HG02759 (cell line): Measurements from ENCODE around the gene TMEM25.
"Not testable (repeated sequence)": the region's sequence is repeated elsewhere in the genome, so short reads cannot be mapped to it uniquely, and the experiment has no call there.

Source experiments
- ATAC-seq: cut with Tn5 transposase; IDR thresholded peaks from one replicate; pipeline ENCODE4 v1.9.1; 2021; ENCODE audit warnings: mild to moderate bottlenecking, moderate library complexity; ENCODE audit not compliant: unreplicated experiment

Gene TMEM25

DNA sequence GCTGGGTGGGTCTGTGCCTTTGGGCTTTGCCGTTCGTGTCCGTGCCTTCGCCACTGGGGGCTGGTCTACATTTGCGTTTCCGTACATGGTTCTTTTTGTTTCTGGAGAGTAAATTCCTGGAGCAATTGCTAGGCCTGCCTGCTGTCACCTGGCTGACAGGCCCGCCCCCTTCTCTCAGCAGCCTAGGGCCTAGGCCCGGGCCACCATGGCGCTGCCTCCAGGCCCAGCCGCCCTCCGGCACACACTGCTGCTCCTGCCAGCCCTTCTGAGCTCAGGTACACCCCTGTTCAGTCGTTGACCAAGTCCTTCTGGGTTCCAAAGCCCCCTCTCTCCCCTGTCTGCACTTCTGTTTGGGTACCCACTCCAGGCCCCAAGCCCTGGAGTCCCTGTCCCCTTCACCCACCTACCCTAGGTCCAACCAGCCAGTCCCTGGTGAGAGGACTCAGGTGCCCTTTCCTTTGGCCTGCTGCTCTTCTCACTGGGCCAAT, 649 bp downstream of the TMEM25 start:
- ATAC-seq = no peak

DNA sequence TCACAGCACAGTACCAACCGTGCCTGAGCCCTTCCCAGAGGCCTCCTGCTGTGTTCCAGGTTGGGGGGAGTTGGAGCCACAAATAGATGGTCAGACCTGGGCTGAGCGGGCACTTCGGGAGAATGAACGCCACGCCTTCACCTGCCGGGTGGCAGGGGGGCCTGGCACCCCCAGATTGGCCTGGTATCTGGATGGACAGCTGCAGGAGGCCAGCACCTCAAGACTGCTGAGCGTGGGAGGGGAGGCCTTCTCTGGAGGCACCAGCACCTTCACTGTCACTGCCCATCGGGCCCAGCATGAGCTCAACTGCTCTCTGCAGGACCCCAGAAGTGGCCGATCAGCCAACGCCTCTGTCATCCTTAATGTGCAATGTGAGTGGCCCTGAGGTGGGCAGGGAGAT, 1.1 kb downstream of the TMEM25 start:
- ATAC-seq = no peak

DNA sequence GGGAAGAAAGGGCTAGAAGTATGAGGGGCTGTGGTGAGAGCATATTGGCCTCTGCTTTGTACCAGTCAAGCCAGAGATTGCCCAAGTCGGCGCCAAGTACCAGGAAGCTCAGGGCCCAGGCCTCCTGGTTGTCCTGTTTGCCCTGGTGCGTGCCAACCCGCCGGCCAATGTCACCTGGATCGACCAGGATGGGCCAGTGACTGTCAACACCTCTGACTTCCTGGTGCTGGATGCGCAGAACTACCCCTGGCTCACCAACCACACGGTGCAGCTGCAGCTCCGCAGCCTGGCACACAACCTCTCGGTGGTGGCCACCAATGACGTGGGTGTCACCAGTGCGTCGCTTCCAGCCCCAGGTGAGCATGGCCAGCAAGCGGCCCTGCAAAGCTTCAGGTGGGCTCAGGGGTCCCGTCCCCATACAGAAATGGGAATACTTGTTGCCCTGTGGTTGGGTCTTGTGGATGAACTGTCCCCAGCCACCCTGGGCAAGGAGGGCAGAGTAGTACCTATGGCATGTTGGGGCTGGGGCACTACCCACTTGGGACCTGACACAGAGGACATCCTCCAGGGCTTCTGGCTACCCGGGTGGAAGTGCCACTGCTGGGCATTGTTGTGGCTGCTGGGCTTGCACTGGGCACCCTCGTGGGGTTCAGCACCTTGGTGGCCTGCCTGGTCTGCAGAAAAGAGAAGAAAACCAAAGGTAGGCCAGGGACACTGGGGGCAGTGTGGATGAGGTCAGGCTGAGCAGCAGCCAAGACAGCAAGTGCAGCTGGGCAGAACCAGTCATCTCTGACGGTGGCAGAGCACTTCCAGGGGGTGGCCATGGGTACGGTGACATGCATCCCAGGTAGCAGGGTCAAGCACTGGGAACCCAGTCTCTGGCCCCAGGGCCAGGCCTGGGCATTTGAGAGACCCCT, 2.1 kb downstream of the TMEM25 start:
- ATAC-seq = no peak

DNA sequence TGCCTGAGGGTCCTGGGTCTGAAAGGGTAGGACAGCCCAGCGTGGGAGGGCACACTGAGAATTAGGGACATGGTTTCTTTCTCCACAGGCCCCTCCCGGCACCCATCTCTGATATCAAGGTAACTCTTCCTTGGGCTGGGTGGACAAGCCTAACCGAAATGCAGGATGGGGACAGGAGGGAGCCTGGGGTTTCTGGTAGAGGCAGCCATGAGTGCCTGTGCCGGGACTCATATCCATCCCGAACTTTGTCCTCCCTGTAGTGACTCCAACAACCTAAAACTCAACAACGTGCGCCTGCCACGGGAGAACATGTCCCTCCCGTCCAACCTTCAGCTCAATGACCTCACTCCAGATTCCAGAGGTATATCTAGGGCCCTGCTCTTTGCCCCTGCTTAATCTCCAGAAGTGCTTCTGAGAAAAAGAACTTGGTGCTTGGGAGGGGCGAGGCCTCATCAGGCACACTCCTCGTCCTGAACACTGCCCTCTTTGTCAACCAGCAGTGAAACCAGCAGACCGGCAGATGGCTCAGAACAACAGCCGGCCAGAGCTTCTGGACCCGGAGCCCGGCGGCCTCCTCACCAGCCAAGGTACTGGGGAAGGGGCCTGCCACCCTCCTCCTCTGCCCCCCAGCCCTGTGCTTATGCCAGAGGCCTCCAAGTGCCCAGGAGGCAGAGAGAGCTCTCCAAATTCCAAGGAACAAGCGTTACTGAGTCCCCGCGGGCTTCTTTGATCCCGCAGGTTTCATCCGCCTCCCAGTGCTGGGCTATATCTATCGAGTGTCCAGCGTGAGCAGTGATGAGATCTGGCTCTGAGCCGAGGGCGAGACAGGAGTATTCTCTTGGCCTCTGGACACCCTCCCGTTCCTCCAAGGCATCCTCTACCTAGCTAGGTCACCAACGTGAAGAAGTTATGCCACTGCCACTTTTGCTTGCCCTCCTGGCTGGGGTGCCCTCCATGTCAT, 3.1 kb downstream of the TMEM25 start:
- ATAC-seq = no peak

DNA sequence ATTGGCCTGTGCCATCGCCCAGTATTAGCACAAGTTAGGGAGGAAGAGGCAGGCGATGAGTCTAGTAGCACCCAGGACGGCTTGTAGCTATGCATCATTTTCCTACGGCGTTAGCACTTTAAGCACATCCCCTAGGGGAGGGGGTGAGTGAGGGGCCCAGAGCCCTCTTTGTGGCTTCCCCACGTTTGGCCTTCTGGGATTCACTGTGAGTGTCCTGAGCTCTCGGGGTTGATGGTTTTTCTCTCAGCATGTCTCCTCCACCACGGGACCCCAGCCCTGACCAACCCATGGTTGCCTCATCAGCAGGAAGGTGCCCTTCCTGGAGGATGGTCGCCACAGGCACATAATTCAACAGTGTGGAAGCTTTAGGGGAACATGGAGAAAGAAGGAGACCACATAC, 4.3 kb downstream of the TMEM25 start:
- no peak for ATAC-seq

DNA sequence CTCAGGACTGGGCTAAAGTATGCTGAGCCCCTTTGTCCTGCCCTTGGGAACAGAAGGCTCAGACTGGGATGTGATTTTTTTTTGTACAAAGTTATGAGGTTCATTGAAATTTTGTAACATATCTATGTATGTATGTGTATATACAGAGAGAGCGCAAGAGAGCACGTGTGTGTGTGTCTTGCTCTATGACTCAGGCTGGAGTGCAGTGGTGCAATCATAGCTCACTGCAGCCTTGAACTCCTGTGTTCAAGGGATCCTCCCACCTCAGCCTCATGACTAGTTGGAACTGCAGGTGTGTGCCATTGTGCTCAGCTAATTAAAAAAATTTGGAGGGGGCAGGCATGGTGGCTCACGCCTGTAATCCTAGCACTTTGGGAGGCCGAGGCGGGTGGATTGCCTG, 5.7 kb downstream of the TMEM25 start:
- no peak for ATAC-seq

DNA sequence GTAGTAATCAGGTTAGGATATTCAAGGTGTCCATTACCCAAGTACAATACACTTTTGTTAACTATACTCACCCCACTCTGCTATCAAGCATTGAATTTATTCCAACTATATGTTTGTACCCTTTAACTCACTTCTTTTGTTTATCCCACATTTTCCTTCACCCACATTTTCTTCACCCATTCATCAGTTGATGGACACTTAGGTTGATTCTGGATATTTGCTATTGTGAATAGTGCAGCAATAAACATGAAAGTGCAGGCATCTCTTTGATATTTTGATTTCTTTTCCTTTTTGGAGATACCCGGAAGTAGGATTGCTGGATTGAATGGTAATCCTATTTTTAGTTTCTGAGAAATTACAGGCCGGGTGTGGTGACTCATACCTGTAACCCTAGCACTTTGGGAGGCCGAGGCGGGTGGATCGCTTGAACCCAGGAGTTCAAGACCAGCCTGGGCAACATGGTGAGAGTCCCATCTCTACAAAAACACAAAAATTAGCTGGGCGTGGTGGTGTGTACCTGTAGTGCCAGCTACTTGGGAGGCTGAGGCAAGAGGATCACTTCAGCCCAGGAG, 6.5 kb downstream of the TMEM25 start:
- no peak for ATAC-seq

DNA sequence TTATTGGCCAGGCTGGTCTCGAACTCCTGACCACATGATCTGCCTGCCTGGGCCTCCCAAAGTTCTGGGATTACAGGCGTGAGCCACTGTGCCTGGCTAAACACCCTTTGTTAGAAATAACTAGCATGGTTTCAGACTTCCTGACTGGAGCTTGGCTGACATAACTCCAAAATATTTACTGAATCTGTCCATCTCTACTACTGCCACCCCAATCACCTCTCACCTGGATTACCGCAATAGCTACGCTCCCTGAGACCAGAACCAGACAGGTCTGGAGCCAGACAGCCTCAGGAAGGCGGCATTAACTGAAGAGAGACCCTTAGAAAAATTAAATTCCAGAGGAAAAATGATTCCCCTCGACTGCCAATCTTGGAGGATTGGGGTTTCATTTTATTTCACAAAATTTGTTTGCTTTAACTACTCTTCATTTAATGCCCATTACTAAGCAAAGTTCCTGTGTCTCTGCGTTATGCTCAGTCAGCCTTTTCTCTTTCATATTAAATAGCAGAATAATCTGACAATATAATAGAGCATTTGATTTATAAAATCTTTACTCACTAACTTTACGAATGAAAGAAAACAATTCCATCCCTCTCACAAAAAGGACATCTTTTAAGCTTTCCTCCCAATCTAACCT, 13.1 kb downstream of the TMEM25 start:
- ATAC-seq = no peak

DNA sequence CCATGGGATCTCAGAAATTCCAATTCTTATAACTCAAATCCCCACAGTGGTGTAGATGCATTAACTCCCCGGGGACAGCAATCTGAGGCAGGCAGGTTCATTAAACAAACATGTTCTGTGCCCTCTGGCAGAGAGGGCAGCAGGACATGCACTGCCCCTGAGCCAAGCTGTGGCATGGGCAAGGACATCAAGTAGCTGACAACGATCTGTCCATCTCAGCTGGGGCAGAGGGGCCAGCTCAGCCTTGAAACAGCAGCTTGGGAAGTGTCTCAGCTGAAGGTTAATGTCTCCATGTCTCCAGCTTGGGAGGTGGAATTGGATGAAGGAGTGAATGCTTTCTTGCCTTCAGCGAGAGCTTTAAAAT, 13.6 kb downstream of the TMEM25 start:
- ATAC-seq = no peak

DNA sequence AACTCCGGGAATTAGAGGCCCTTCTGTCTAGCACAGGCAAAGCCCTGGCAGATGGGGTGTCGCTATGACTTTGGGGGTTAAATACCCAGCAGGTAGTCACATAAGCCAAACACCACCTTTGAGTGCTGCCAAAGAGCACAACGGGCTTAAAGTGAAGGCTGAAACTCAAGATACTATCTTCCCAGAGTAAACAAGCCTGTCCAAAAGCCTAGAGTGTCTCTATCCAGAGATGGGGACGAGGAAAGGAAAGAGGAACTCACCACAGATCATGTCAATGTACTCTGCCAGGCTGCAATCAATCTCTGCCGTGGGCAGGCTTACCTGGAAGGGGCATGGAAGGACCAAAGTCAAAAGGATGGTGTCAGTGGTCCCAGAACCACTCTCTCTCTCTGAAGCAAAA, 14.5 kb downstream of the TMEM25 start:
- no peak for ATAC-seq

DNA sequence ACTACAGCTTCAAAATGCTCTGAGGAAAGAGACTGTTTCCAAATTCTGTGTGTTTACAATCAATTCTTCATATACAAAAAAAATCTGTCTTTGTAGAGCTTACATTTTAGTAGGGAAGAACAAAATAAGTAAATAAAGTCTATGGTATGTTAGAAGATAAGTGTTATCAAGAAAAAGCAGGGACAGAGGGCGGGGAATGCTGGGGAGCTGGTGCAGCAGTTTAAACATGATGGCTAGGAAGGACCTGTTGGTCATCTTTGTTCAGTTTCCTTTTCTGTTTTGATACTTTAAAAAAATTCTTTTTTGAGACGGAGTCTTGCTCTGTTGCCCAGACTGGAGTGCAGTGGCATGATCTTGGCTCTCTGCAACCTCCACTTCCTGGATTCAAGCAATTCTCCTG, 16.1 kb downstream of the TMEM25 start:
- ATAC-seq = no peak

DNA sequence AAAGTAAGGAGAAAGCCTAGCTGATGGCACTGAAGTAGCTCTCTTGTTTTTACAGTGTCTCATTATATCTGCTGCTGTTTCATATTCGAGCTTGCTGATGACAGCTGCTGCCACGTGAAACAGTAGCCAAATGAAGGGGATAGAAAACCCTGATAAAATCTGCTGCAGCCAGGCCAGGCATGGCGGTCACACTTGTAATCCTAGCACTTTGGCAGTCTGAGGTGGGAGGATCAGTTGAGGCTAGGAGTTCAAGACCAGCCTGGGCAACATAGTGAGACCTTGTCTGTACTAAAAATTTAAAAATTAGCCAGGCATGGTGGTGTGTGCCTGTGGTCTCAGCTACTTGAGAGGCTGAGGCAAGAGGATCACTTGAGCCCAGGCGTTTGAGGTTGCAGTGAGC, 21.3 kb downstream of the TMEM25 start:
- no peak for ATAC-seq

DNA sequence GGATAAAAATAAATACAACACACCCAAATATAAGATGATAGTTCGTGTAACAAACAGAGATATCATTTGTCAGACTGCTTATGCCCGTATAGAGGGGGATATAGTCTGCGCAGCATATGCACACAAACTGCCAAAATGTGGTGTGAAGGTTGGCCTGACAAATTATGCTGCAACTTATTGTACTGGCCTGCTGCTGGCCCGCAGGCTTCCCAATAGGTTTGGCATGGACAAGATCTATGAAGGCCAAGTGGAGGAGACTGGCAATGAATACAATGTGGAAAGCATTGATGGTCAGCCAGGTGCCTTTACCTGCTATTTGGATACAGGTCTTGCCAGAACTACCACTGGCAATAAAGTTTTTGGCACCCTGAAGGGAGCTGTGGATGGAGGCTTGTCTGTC, 29.8 kb downstream of the TMEM25 start:
- no peak for ATAC-seq

DNA sequence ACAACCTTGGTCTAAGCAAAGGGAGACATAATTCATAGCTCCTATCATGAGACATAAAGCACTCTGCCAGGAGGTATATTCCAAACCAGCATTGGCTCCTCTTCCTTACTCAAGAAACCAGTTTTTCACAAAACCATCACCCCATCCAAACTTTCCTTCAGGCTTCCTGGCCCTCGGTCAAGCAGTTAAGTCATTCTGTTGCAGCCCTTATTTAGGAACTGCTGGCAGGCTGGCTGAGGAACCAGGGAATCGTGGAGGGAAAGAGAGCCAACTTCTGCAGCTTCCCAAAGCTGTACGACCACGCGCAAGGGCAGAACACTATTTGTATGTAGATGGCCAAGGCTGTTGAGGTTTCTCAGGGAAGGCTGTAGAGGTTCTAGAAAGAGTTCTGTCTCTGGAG, 34.1 kb downstream of the TMEM25 start:
- ATAC-seq = no peak

DNA sequence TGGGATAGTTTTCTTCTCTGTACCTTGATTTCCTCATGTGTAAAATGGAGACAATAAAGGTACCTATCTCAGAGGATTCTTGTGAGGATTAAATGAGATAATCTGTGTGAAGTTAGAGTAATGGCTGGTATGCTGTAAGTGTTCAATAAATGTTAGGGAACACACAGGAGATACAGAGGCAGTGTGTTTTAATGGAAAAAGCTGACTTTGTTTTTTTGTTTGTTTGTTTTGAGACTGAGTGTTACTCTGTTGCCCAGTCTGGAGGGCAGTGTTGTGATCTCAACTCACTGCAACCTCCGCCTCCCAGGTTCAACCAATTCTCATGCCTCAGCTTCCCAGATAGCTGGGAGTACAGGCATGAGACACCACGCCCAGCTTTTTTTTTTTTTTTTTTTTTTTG, 38.7 kb downstream of the TMEM25 start:
- ATAC-seq = no peak

DNA sequence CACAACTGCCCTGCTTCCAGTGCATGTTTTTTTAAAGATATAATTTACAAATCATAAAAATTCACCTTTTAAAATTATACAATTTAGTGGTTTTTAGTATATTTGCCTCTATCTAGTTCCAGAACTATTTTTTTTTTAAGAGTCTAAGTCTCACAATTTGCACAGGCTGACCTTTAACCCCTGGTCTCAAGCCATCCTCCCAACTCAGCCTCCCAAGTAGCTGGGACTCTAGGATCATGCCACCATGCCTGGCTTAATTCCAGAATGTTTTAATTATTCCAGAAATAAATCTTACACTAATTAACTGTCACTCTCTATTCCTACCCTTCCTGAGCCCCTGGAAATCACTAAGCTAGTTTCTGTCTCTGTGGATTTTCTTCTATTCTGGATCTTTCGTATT, 39.8 kb downstream of the TMEM25 start:
- no peak for ATAC-seq

DNA sequence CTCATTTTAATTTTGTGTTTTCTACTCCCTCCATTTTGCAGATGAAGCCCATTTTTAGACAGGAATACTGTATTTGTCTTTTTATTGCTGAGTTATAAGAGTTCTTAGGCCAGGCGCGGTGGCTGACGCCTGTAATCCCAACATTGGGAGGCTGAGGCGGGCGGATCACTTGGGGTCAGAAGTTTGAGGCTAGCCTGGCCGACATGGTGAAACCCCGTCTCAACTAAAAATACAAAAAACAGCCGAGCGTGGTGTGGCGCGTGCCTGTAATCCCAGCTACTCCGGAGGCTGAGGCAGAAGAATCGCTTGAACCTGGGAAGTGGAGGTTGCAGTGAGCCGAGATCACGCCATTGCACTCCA, 40.7 kb downstream of the TMEM25 start:
- not testable (repeated sequence) for ATAC-seq

DNA sequence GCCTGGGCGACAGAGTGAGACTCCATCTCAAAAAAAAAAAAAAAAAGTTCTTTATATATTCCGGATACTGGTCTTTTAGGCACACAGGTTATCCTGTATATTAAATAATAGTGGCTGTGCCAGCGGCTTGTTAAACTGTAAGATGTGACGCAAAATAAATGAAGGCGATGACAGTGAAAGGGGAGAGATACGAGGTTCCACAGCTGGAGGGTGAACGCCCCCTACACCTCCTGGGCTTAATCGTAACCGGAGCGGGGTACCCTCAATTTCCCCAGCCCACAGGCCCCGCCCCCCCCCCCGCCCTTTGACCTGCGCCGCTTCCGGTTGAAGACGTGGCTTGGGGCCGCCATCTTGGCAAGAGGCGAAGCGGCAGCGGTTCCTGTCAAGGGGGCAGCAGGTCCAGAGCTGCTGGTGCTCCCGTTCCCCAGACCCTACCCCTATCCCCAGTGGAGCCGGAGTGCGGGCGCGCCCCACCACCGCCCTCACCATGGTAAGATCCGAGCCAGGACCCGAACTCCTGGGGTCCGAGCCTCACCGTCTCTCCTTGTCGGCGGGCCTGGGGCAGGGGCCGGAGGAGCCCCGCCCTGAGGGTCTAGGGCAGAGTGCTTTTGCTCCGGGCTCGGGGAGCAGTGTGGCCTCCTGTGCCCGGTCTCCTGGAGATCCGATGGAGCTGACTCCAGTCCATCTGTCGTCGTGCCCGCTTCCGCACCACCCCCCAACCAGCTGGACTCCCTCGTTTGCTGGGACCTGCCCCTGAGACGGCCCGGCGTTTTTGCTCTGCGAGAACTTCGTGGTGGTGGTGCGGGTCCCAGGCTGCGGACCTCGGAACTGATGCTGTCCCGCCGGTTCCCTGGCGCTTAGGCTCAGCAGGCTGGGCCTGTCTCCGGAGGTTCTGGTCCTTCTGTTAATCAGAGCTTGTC, 41.3 kb downstream of the TMEM25 start, which contains the start of gene ARCN1:
Gene ARCN1, plus strand, starts transcription at position 349 of the 920 bp plus-strand sequence. Its CDS starts 139 bp downstream, at position 488.
- peak; percentile 80 for ATAC-seq

DNA sequence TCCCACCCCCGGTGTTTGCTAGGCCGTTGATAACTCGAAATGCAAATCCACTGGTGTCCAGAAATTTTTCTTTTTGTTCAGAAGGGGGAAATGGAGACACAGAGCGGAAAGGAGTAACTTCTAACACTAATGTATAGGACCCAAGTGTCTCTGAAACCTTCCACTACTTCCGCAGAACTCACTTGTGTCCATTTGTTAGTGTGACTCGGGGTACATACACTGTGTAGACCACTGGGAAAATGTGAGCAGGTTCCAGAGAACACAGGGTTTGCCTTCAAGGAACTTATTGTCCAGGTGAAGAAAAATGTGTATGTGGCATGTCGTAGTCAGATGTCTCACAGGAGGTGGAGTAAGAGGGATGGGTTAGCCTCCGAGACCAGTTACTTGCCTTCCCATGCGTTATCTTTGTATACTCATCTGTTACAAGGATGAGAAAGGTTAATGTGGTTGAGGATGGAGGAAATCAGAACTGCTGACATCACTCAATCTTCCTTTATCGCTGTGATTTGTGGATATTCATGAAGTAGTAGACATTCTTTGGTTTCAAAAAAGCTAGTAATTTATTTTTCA, 42.1 kb downstream of the TMEM25 start:
- ATAC-seq = peak; percentile 14
